Daoy (cell line): ENCODE measurements around the gene KCNN3. TPM values are rescaled to one million over a fixed set of nuclear protein-coding genes. Genes with fewer than 3 reads are reported as not detected.
A peak's percentile ranks its signal among the peaks of the same experiment; 100 is the strongest.
"Not testable (repeated sequence)": the region's sequence is repeated elsewhere in the genome, so short reads cannot be mapped to it uniquely, and the experiment has no call there.

Experiments
- DNase-seq: peaks from one replicate; pipeline ENCODE4 v3.0.0-alpha.2; 2015; ENCODE audit warnings: low read depth
- total RNA-seq: library from RNA; depleted of rRNA; stranded (reverse); fragments of >200 nt; shearing (Covaris generic); gene quantifications from 2 replicates; pipeline ENCODE4 v1.2.3, GENCODE V29; 2014; rRNA removed

KCNN3 gene
- 9.1 and 16.8 TPM in 2 replicates for total RNA-seq

DNA sequence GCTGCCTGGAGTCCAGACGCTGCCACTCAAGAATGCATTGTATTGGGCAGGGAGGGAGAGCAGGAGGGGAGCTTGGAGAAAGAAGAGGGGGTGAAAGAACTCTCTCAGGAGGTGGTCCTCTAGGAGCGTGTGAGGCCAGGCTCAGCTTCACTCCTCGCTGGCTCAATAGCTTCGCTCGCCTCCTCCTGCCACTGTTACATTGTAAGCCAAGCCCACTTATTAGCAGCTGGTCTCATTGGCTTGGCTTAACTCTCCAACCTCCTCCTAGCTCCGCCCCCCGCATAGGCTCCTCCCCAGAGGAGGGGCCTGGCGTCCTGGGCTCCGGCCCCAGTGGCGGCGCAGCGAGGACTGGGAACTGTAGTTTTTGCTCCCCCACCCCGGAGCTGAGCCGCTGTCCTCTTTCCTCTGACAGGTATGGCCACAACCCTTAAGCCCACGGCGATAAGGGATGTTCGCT, at the start of gene KCNN3:
TSS of gene KCNN3 (minus strand) at position 167 of the 457 bp plus-strand sequence. CDS start 317 bp downstream, outside the sequence.
- peak; percentile 97 for DNase-seq

DNA sequence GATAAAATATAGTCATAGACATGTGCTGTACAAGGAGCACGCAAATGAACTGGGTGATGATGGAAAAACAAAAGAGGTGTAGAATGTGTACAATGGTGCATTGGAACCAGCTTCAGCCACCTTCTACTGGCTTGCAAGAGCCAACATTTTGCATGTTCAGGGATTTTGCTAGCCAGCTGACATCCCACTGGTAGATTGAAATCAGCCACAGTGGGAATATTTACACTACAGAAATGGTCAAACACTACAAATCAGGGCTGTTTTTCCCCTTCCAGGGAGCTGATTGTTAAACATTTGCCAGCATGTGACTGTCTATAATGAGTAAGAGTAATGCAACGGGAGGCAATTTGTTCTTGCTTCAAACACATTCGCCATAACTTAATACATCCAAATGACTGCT, 43.2 kb upstream of the KCNN3 start:
- no peak for DNase-seq

DNA sequence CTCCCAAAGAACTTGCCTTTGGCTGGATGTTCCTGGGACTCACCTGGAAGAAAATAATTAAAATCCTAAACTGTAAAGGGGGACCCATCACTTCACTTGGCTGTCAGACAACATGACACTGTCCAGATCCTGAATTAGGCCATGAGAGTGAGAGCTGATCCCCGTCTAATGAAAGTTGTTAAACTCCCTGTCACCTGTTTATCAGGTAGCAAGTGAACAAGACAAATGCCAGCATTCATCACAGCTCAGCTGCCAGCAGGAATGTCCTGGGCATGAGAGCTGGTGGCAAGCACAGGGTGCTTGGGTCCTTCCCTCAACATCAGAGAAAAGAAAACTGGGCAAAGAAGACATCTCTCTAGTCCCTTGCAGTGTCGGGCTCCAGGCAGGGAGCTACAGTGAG, 42.7 kb upstream of the KCNN3 start:
- DNase-seq = no peak

DNA sequence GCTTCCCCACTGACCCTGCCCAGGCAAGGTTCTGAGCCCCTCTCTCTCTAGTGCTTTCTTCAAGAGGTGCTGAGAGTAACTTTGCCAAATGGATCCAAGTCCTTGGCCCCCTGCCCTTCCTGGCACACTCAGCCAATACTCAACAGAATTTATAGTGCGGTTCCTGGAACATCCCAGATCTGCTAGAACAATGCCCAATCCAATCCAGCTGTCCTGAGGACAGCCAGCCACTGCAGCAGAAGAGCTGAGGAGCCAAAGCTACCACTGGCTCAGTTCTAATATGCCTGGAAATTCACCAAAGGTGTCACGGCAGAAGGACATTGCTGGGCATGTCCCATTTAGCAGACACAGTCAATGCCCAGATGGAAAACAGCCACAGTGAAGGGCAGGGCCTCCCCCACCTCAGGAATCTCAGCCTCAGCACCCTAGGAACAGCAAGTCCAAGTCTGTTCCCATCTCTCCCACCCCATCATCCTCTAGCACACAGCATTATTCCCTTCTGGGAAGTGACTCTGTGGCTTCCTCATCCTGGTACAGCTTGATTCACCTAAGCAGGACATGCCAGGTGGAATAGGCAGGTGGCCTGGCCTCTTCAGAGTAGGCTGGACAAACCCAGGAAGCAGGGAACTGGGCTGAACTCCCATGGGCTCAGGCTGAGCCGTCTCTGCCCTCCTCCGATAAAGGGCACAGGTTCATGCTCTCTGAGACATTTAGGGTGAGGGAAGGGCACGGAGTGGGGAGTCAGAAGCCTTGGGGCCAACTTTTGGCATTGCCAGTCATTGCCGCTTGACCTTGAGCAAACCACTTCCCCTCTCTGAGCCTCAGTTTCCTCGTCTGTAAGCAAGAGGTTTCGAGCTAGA, 41.8 kb upstream of the KCNN3 start:
- no peak for DNase-seq

DNA sequence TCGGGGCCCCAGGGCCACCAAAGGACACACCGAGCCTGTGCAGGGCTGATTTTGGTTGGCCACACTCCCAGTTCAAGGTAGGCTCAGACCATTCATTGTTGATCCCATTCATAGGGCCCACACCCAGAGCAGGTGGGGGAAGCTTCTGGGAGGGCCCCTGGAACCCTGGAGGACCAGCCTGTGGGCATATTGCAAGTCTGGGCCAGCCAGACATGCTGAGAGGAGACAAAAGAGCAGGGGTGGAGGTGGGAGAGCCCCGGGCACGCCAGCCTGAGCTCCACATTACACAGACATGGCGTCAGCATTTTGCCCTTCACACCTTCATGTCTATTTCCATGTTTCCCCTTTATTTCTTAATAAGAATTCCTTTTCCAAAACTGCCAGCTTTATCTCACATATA, 40.8 kb upstream of the KCNN3 start:
- no peak for DNase-seq

DNA sequence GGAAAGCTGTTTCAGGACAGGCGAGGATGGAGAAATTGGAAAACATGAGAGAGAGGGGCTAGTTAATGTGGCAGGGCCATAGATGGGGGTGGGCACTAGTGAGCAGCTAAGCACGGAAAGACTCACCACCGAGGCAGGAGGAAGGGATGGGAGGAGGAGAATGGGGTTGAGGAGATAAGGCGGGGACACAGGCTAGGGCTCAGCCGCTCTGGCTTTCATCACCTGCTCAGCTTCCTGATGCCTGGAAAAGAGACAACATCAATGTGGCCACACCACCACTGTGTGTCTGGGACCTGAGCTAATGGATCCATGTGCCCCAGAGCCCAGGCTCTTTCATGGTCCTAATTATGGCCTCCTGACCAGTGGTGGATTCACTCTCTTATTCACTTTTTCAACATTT, 38.9 kb upstream of the KCNN3 start:
- DNase-seq = no peak

DNA sequence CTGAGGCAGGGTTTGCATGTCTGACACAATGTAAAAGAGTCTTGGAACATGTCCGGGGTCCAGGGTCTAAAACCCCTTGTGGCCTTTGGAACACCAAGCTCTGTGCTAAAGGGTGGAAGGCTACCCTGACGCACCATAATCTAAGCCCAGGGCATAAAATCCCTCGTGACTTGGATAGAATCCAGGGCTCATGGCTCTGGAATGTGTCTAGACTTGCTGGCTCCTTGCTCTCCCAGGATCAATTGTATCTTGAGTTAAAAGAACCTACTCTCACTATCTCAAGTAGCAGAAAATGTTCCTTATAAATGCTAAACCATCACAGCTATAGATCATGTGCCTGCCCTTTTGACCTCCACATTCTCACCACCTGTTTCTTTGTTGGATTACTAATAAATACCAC, 38.0 kb upstream of the KCNN3 start:
- DNase-seq = not testable (repeated sequence)

DNA sequence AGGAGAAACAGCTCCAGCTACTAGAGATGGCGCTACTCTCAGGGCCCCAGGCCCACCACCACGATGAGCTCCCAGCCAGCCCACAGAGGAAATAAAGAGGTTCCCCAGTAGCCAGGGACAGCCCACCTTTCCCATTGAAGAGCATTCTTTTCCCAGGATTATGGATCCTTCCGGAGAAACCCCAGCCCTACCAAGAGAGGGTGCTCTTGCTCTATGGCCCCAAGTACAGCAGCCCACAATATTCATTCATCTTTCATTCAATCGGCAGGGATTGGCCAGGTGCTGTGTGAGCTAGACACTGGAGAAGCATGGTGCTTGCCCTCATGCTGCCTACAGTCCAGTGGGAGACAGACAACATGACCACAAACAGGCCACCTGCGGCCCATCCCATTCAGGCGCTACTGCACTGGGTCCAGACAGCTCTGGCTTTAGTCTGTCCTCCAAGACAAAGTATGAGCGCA, 36.6 kb upstream of the KCNN3 start:
- no peak for DNase-seq

DNA sequence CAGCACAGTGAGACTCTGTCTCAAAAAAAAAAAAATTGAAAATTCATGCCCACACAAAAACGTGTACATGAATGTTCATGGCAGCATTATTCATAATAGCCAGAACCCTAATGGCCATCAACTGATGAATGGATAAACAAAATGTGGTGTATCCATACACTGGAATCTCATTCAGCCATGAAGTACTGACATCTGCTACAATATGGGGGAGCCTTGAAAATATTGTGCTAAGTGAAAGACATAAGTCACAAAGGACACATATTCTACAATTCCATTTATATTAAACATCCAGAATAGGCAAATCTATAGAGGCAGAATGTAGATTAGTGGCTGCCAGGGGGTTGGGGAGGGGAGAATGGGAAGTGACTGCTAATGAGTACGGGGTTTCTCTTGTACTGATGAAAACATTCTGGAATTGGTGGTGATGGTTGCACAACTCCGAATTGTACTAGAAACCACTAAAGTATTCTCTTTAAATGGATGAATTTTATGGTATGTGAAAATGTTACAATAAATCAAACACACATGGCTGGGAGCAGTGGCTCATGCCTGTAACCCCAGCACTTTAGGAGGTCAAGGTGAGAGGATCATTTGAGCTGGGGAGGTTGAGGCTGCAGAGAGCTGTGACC, 33.0 kb upstream of the KCNN3 start:
- no peak for DNase-seq

DNA sequence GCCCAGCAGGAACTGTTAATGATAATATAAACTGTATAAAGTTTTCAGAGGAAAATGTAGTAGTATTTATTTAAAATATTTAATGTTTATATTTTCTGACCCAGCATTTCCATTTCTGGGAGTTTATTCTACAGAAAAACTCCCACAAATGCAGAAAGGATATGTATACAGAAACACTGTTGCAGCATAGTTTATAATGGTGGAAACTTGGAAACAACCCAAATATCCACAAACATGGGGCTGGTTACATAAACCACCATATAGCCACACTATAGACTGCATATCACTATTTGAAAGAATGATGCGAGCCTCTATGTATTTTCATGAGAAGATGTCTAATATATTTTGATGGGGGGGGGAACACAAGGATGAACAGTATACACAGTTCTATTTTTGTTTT, 31.5 kb upstream of the KCNN3 start:
- no peak for DNase-seq

DNA sequence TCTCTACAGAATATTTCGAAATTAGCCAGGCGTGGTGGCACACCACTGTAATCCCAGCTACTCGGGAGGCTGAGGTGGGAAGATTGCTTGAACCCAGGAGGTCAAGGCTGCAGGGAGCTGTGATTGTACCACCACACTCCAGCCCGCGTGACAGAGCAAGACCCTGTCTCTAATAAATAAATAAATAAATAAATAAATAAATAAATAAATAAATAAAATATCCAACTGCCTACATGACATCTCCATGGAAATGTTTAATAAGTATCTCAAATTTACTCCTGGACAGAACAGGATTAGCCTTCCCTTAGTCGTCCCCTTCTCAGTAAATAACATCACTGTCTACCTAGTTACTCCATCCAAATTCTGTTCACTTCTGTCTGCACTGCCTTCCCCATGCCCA, 29.0 kb upstream of the KCNN3 start:
- DNase-seq = no peak

DNA sequence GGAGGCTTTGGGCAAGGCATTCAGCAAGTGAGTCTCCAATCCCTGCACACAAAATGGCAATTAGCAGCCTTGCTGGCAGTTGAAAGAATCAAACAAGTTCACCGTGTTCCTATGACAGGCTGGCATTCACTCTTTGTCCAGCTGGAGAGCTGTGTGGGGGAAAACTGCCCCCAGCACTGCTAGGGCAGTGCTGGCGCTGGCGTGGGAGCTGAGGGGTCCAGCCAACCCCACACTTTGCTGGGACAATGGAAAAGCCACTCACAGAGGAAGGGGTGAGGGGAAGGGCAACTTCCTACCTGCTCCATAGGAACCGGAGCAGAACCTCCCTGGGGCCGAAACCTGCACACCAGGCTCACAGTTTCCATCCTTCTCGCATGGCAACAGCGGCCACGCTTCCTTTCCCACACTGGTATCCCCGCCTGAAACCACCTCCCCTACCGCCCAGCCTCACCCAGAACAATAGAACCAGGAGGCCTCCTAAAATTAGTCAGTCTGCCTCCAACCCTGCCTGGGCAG, 26.7 kb upstream of the KCNN3 start:
- DNase-seq = no peak

DNA sequence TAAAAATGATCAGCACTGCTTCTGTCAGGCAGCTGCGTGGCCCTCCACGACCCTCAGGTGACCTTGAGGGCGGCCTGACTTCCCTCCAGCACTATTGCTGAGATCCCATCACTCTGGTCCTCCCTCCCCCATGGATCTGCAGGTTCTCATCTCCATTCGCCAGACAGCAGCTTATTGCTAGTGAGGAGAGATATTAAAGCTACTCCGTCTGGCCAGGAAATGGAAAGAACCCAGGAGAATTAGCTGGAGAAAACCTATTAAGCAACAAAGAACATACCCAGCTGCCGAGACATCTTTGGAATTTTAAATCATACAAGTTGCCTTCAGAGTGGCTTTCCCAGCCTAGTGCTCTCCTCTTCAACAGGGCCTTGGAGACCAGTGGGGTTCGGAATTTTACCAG, 25.7 kb upstream of the KCNN3 start:
- no peak for DNase-seq

DNA sequence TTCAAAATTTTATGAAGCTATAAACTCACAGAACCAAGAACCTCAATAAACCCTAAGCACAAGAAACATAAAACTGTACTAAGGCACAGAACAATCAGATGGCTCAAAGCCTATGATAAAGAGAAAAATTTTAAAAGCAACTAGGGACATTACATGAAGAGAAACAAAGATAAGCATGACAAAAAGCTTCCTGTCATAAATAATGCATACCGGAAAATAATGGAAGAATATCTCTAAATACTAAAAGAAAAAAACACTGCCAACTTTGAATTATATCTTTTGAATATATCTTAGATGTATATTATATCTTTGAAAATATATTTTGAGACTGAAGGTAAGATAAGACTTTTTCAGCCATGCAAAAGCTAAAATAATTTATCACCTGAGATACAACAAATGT, 21.4 kb upstream of the KCNN3 start:
- no peak for DNase-seq

DNA sequence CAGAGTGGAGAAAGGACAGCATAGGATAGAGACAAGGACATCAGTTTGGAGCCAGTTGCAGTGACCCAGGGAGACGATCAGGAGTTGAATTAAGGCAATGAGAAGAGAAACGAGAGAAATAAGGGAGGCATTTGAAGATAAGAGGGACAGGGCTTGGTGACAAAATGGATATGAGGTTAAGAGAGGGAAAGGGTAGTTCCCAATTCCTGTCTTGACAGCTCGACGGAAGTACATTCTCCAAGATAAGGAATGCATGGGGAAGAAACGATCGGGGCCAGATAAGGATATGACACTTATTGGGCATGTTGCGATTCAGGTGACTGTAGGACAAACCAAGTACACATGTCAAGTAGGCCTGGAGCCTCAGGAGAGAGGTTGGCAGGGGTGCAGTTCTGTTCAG, 18.7 kb upstream of the KCNN3 start:
- DNase-seq = no peak

DNA sequence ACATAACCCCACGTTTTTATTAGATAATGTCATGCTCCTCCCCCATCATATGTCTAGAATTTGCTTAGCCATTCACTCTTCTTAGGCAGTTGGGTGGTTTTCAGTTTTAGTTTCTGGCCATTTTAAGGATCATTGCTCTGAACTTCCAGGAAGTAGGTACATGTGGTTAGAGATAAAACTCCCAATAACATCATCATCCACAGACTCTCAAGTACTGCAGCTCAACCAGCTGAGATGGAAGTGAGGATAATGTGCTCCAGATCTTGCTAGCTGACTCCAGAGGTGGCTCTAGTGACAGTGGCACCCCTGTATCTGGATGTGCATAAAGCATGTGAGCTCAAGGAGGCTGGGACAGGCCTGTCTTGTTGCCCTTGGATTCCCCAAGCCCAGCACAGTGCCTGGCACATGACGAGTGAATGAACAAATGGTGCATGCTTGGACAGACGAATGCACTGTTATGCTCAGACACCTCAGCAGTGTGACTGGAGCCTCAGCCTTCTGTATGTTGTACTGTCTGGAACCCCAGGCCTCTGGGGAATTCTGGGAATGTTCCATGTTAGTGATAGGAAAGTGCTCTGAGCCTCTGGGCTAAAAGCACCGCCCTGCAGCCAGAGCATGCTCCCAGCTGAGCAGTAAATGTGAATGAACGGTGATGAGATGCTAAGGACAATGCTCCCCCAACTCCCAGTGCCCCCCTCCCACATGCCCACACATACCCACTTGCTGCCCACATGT, 16.4 kb upstream of the KCNN3 start:
- DNase-seq = no peak

DNA sequence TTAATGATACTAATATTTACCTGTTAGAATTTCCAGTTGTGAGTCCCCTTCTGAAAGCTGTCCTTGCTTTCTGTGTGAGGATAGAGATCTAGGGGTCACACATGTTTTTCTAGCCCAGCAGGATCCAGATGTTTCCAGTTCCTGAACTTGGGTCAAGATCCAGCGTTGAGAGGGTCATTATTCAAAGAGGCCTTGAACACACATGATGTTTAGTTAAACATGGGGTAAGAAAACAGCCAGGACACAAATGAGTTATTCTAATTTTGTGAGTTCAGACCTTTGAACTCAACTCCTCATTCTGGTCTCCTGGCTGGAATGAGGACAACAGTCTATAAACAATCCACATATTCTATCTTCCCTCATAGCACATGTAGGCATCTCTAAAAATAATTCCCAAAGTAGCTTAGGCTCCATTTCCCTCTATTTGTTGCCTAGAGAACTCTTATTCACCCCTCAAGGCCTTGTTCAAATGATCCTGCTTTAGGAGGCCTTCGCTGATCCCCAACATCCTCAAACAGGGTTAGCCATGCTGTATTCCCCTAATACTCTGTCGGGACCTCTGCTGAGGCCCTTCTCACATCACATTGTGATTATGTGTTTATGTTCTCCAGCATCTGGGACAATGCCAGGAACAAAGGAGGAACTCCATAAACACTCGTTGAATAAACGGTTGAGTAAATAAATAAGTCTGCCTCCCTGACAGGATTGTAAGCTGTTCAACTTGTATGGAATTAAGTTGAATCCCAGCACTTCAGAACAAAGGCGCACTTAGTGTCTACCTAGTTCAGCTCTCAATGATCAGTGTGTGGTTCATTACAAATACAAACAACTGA, 15.0 kb upstream of the KCNN3 start:
- DNase-seq = no peak

DNA sequence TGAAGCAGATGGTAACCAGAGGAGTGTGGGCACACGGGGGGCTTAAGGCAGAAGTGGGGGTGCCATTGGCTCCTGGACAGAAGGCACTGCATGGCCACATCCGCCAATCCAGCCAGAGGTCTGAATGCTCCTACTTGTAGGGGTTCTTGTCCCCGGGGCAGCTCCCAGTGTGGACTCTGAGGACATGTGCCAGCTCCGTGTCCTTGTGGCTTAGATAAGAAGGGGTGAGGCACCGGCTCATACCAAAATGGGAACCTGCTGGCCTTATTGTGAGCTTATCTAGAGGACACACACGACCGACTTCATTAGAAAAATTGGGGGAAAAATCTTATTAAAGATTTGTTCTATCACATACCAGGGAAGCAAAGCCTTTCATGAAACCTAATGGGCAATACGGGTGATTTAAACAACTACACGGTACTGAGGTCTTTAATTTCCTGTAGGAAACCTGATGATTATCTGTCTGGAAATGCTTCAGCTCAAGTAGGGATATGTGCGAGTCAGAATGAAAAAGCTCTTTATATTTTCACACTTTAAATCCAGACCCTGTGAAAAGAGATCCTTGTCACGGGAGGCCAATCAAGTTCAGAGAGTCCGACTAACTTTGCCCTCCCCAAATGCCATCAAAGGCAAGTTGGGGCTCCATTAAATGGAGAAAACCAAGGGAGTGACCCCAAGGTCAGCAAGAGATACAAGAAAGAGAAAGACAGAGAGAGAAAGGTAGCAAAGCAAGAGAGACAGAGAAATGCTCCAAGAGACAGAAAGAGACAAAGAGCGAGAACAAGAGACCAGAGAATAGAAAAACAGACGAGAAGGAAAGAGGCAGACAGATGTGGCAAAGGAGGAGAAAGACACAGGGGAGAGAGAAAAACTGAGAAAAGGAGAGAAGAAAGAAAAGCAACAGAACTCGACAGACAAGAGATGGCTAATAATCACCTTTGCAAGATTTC, 14.1 kb upstream of the KCNN3 start:
- no peak for DNase-seq

DNA sequence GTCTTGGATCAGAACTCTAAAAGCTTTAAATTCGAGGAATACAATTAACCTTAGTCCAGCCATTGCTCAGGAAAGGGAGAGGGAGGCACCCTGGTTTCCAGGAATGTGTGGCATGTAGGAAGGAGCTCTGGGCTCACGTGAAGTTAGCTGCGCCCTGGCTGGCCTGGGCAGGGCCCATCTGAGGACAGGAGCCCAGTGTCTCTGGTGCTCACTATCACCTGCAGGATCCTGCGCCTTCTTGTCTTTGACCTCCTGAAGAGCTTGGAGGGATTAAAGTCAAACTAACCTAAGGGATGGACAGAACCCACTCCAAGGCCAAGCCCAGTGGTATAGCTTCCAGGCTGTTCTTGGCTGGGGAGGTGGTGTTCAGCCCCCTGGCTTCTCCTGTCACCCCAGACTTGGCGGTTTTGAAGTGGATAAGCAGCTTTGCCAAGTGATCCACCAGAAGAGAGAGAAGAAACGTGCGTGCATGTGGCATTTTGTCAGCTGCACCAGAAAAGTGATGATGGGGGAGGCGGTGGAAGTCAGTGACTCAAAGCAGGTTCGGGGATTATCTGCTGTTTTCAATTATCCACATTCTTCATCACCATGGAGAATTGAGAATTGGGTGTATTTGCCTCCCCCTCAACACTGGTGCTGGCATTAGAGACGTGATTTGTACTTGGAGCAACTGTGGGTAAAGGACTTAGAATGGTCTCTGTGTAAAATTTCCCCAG, 11.9 kb upstream of the KCNN3 start:
- DNase-seq = no peak

DNA sequence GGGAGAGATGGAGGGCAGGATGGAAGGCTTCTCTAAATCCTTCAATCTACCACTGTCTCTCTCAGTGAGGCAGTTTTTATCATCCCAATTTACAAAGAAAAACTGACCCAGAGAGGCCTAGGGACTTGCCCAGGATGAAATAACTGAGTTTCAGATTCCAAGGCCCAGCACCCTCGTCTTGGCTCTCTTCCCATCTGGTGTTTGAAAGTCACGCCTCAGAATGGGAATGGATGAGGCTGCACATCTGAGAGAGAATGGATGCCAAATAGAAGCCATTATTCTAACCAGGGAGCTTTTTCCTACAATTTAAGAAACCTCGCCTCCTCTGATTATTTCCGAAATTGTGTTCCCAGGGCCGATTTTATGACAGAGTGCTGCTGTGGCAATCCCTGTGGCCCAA, 10.6 kb upstream of the KCNN3 start:
- no peak for DNase-seq
